ENCODE measurements around the gene CRPPA. TPM values are rescaled to one million over a fixed set of nuclear protein-coding genes. Genes with fewer than 3 reads are reported as not detected.

The CRPPA gene
- total and polyA plus RNA-seq, 2 donors (not counting 3 experiments of a cell fraction or from before 2014, with no cell fraction given) = 0.58 to 3.5 TPM

- Histone ChIP-seq H4K20me1 (replicated peaks; ENCODE audit: control insufficient read depth, extremely low read depth, insufficient read depth, low read length) (no peaks in the 10 kb centered on the region), H3K9me3 (replicated peaks; ENCODE audit: control insufficient read depth, insufficient read depth, low read length) (no peaks in the 10 kb centered on the region), H3K9me1 (replicated peaks; ENCODE audit: control insufficient read depth, extremely low read depth, insufficient read depth, low read length) (no peaks in the 10 kb centered on the region), H3K36me3 (ENCODE audit: control insufficient read depth in 2 of 2, extremely low read depth in 1 of 2, insufficient read depth in 2 of 2, low read length in 2 of 2) (no peaks in the 10 kb centered on the region), H3K79me2 (ENCODE audit: control insufficient read depth, insufficient read depth, low read length) (no peaks in the 10 kb centered on the region), H2AFZ (ENCODE audit: low read depth, low read length) (no peak overlapping the region), H3K4me2 (ENCODE audit: insufficient read depth, low read length) (no peak overlapping the region), H3K4me3 (replicated peaks in 1 of 3; ENCODE audit: insufficient read depth in 1 of 3, low read depth in 1 of 3, low read length in 3 of 3) (no peak overlapping the region), H3K27me3 (ENCODE audit: control insufficient read depth in 2 of 2, insufficient read depth in 2 of 2, low read length in 2 of 2) (no peaks in the 10 kb centered on the region), H3K27ac (ENCODE audit: insufficient read depth, low read depth, low read length) (no peak overlapping the region), H3K4me1 (ENCODE audit: control insufficient read depth, extremely low read depth, insufficient read depth, low read length) (no peaks in the 10 kb centered on the region), H3K9ac (replicated peaks; ENCODE audit: extremely low read depth, insufficient read depth, low read length) (no peak overlapping the region)
- no peak for FAIRE-seq
- TF ChIP-seq CTCF (IDR thresholded peaks at IDR 0.05; ENCODE audit: extremely low read depth in 1 of 2, insufficient read depth in 1 of 2, low read depth in 1 of 2, low read length in 2 of 2) (no peak), POLR2AphosphoS5 (IDR thresholded peaks at IDR 0.05; ENCODE audit: insufficient read depth, low read depth, low read length) (no peak), FOS (IDR thresholded peaks at IDR 0.05; ENCODE audit: borderline replicate concordance, insufficient read depth, low read length) (no peak), MAX (IDR thresholded peaks at IDR 0.05; ENCODE audit: insufficient read depth, insufficient read length) (no peak), JUN (IDR thresholded peaks at IDR 0.05; ENCODE audit: borderline replicate concordance, insufficient read depth, insufficient read length, low read depth) (no peak), MYC (IDR thresholded peaks at IDR 0.05; ENCODE audit: low read depth, low read length) (no peak), EZH2 (IDR thresholded peaks at IDR 0.05; ENCODE audit: borderline replicate concordance, low read depth, low read length, severe bottlenecking) (no peak), GATA2 (IDR thresholded peaks at IDR 0.05; ENCODE audit: insufficient read depth, insufficient read length, low read depth, low read length) (no peak), POLR2A (IDR thresholded peaks at IDR 0.05; ENCODE audit: low read depth, low read length) (no peak)
- CTCF ChIA-PET = no interaction called here
- no peak for DNase-seq (ENCODE audit: low read depth, low spot score)
- intact Hi-C loops (cut with micrococcal nuclease) = no loop called here
- POLR2A ChIA-PET = no interaction called here
- dilution Hi-C loops (cut with MboI; ENCODE audit: extremely low pct_ligation_motif_present, low sequenced_read_pairs) = no loop called here
- BruUV-seq (replicated peaks) = no TSS peak
Measured at GRCh38 chr7:16402940-16403339, 18.4 kb downstream of the CRPPA start.

All from endothelial cell of umbilical vein (primary cell).